Left ventricle myocardium inferior (tissue), 1 donor: ENCODE data around the gene MAS1L. TPM values are rescaled to one million over a fixed set of nuclear protein-coding genes. Genes with fewer than 3 reads are reported as not detected.

ENCODE experiments used
- DNase-seq: peaks from one replicate; pipeline ENCODE4 v3.0.0-alpha.2; 2020
- H3K27ac ChIP-seq: fragments of 200-600 bp; replicated peaks from 2 replicates; pipeline ENCODE4 v1.8.0; 2021
- H3K27me3 ChIP-seq: fragments of 200-600 bp; 2 replicates; pipeline ENCODE4 v1.8.0; 2021; ENCODE audit warnings: low read depth
- H3K36me3 ChIP-seq: fragments of 200-600 bp; 2 replicates; pipeline ENCODE4 v1.8.0; 2021
- H3K4me1 ChIP-seq: fragments of 200-600 bp; 2 replicates; pipeline ENCODE4 v1.8.0; 2021
- H3K4me3 ChIP-seq: fragments of 200-600 bp; 2 replicates; pipeline ENCODE4 v1.8.0; 2021; ENCODE audit warnings: mild to moderate bottlenecking, moderate library complexity
- H3K9me3 ChIP-seq: fragments of 200-600 bp; replicated peaks from 2 replicates; pipeline ENCODE4 v1.8.0; 2021
- intact Hi-C: fragments of 100-400 bp; cut with micrococcal nuclease; formaldehyde crosslinking; loops from one replicate; pipeline ENCODE4 v1.11.0; 2022
- total RNA-seq: library from RNA; stranded (reverse); fragmentation: NEBNext Ultra II Directional; extraction: Animal tissue kit (Norgen Biotek cat#: 25700); gene quantifications from one replicate; pipeline ENCODE4 v1.2.1, GENCODE V29; 2021
- TF ChIP-seq, protein P1 (sequence below): fragments of 200-600 bp; IDR thresholded peaks from 2 replicates; pipeline ENCODE4 v1.8.0; 2021; ENCODE audit warnings: antibody characterized with exemption, mild to moderate bottlenecking, borderline replicate concordance
- donor health status: DM: no; HTN: yes; CAD: no; lungs with severe emphysema.

The MAS1L gene
- total RNA-seq, 1 donor from 2014 or later, result not detected

DNA sequence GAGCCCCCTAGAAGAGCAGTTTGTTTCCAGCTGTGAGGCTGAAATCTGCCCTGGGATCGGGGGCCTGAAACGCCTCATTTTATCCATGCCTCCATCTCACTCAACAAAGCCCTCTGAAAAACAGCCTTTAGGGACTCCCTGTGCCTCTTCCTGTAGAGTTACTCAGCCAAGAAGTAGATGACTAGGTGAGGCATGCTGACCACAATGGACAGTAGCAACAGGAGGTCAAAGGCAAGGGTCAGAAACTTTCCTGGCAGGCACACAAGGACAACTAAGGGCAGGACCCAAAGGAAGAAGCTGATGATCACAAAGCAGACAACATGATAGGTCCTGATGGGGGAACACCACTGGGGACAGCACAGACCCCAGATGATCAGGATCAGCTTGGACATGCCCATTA lies 12.8 kb downstream of the MAS1L start:
- H3K27ac ChIP-seq, result no peak overlapping the region
- peaks cover 5% of the 10 kb centered on the region for H3K27me3 ChIP-seq
- intact Hi-C loops, result no loop called here
- DNase-seq, result no peak
- no peaks in the 10 kb centered on the region for H3K36me3 ChIP-seq
- H3K4me3 ChIP-seq, result no peak overlapping the region
- H3K9me3 ChIP-seq, result no peaks in the 10 kb centered on the region
- H3K4me1 ChIP-seq, result no peaks in the 10 kb centered on the region
- TF ChIP-seq, protein P1, sequence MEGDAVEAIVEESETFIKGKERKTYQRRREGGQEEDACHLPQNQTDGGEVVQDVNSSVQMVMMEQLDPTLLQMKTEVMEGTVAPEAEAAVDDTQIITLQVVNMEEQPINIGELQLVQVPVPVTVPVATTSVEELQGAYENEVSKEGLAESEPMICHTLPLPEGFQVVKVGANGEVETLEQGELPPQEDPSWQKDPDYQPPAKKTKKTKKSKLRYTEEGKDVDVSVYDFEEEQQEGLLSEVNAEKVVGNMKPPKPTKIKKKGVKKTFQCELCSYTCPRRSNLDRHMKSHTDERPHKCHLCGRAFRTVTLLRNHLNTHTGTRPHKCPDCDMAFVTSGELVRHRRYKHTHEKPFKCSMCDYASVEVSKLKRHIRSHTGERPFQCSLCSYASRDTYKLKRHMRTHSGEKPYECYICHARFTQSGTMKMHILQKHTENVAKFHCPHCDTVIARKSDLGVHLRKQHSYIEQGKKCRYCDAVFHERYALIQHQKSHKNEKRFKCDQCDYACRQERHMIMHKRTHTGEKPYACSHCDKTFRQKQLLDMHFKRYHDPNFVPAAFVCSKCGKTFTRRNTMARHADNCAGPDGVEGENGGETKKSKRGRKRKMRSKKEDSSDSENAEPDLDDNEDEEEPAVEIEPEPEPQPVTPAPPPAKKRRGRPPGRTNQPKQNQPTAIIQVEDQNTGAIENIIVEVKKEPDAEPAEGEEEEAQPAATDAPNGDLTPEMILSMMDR, result no peak

GRCh38 chr6:29466241-29466640 lies 21.5 kb downstream of the MAS1L start:
- no peak overlapping the region for H3K4me3 ChIP-seq
- intact Hi-C loops, result no loop called here
- H3K27me3 ChIP-seq, result peaks cover 30% of the 10 kb centered on the region
- H3K36me3 ChIP-seq, result no peaks in the 10 kb centered on the region
- H3K9me3 ChIP-seq, result no peaks in the 10 kb centered on the region
- H3K4me1 ChIP-seq, result no peaks in the 10 kb centered on the region
- no peak overlapping the region for H3K27ac ChIP-seq
- no peak for DNase-seq
- TF ChIP-seq, protein P1, result no peak

DNA sequence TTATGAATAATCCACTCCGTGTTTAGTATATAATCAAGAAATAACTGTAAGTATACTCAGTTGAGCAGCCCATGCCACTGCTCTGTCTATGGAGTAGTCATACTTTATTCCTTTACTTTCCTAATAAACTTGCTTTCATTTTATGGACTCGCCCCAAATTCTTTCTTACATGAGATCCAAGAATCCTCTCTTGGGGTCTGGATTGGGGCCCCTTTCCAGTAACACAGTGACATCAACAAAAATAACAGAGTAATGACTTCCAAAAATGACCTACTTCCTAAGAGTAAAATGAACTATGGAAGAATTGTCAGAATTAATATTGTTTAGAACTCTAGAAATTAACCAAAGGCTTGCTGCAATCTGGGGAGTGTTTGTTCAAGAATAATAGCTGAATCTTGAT lies 22.0 kb downstream of the MAS1L start:
- H3K4me1 ChIP-seq, result no peaks in the 10 kb centered on the region
- H3K27ac ChIP-seq, result no peak overlapping the region
- intact Hi-C loops, result no loop called here
- H3K4me3 ChIP-seq, result no peak overlapping the region
- peaks cover 30% of the 10 kb centered on the region for H3K27me3 ChIP-seq
- no peaks in the 10 kb centered on the region for H3K9me3 ChIP-seq
- no peak for DNase-seq
- TF ChIP-seq, protein P1, result no peak
- no peaks in the 10 kb centered on the region for H3K36me3 ChIP-seq

- intact Hi-C loops, result no loop called here
- no peak for DNase-seq
- Histone ChIP-seq H3K27me3 (peaks cover 30% of the 10 kb centered on the region), H3K36me3 (no peaks in the 10 kb centered on the region), H3K9me3 (no peaks in the 10 kb centered on the region), H3K4me1 (no peaks in the 10 kb centered on the region), H3K27ac (no peak overlapping the region), H3K4me3 (no peak overlapping the region)
- TF ChIP-seq, protein P1, result no peak
These were observed 22.5 kb downstream of the MAS1L start for GRCh38 chr6:29465279-29465678.

- Histone ChIP-seq H3K4me3 (no peak overlapping the region), H3K36me3 (no peaks in the 10 kb centered on the region), H3K27me3 (peaks cover 27% of the 10 kb centered on the region), H3K4me1 (no peaks in the 10 kb centered on the region), H3K9me3 (no peaks in the 10 kb centered on the region), H3K27ac (no peak overlapping the region)
- TF ChIP-seq, protein P1, result no peak
- intact Hi-C loops, result no loop called here
- no peak for DNase-seq
These were observed 25.7 kb downstream of the MAS1L start for GRCh38 chr6:29462022-29462421.
